Measurements from ENCODE around the gene RBM6.
"Not testable (repeated sequence)": the region's sequence is repeated elsewhere in the genome, so short reads cannot be mapped to it uniquely, and the experiment has no call there.

RBM6 gene

DNA sequence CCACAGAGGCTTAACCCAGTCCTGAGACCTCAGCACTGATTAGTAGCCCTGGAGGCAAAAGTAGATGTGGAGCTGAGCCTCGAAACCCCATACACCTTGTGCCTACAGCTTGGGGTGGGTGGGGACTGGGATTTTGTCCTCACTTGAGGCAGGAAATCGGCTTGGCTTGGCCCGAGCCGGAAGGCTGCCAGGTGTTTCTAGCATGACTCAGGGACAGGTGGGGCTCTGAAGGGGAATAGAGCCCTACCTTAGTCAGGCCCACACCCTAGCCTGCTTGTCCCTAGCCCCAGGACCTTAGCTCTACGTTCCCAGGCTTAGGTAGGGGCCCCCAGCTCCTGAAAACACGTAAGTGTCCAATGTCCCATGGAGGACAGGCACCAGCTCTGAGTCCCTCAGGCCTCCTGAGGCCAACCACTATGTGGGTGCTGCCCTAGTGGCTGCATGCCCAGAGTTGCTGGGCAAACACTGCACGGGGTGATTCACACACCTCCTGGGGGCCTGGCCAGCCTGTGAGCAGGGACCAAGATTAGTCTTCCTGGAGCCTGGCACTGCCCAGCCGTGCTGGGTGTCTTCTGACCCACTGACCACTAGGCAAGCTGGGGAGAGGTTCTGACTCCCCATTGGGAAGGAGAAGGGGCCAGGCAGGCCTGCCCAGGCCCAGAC lies 39.3 kb upstream of the RBM6 start:
- H3K9ac ChIP-seq = no peak overlapping the region
- no peak overlapping the region for H3K4me3 ChIP-seq (ENCODE audit: low read depth, low read length)
- H3K9me3 ChIP-seq (ENCODE audit: control insufficient read depth, low read length) = no peaks in the 10 kb centered on the region
- TF ChIP-seq, protein P1, sequence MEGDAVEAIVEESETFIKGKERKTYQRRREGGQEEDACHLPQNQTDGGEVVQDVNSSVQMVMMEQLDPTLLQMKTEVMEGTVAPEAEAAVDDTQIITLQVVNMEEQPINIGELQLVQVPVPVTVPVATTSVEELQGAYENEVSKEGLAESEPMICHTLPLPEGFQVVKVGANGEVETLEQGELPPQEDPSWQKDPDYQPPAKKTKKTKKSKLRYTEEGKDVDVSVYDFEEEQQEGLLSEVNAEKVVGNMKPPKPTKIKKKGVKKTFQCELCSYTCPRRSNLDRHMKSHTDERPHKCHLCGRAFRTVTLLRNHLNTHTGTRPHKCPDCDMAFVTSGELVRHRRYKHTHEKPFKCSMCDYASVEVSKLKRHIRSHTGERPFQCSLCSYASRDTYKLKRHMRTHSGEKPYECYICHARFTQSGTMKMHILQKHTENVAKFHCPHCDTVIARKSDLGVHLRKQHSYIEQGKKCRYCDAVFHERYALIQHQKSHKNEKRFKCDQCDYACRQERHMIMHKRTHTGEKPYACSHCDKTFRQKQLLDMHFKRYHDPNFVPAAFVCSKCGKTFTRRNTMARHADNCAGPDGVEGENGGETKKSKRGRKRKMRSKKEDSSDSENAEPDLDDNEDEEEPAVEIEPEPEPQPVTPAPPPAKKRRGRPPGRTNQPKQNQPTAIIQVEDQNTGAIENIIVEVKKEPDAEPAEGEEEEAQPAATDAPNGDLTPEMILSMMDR (IDR thresholded peaks at IDR 0.05) = no peak
- H3K4me2 ChIP-seq (ENCODE audit: low read length) = no peak overlapping the region
- no peak overlapping the region for H2AFZ ChIP-seq
- H3K4me1 ChIP-seq = no peaks in the 10 kb centered on the region
- no peaks in the 10 kb centered on the region for H3K79me2 ChIP-seq
- no peaks in the 10 kb centered on the region for H3K36me3 ChIP-seq (ENCODE audit: control insufficient read depth, insufficient read depth, low read length)
- H3K27me3 ChIP-seq (ENCODE audit: control insufficient read depth, insufficient read depth, low read length) = no peaks in the 10 kb centered on the region
- H3K27ac ChIP-seq = no peak overlapping the region

DNA sequence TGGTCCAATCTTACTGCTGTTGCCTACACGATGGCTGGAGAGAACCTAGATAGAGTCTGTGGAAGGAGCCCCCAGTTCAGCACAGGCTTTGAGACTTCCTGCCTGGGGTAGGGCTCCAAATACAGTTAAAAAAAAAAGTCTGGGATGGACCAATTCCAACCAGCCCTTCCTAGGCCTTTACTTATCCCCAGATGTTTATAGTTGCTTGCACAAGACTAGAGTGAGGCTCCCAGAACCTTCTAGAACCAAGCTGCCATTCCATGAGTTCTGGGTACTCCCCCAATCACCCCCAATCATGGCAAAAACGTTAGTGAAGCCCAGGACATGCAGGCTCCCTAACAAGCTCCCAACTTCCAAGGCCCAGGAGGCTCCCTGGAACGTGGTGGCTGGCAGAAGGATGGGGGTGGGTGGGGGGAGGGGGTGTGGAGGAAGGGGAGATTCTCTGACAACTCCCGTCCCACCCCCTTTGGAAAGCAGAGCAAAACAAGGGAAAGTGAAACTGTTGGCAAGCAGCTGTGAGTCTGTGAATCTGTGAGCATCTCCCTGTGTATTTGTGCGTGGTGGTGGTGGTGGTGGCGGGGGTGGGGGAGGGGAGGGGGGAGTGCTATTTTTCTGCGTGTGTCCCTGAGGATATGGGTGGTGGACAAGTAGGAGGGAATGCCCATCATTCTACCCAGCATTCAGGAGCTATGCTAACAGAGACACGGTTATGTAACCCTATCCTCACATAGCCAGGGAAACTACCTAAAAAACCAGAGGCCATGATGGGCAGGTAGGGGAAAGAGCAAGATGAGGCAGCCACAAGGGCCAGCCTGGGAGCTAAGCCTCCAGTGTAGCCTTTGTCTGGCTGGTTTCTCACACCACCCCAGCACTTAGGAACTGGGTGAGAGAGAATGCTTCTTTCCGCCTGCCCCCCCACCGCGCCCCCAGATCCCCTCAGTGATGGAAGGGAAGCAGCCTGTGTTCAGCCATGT lies 38.3 kb upstream of the RBM6 start:
- Histone ChIP-seq H3K9ac (no peak overlapping the region), H2AFZ (no peak overlapping the region), H3K27ac (no peak overlapping the region), H3K4me2 (ENCODE audit: low read length) (no peak overlapping the region), H3K79me2 (no peaks in the 10 kb centered on the region), H3K4me3 (ENCODE audit: low read depth, low read length) (no peak overlapping the region), H3K27me3 (ENCODE audit: control insufficient read depth, insufficient read depth, low read length) (no peaks in the 10 kb centered on the region), H3K9me3 (ENCODE audit: control insufficient read depth, low read length) (no peaks in the 10 kb centered on the region), H3K4me1 (peaks cover 9% of the 10 kb centered on the region), H3K36me3 (ENCODE audit: control insufficient read depth, insufficient read depth, low read length) (no peaks in the 10 kb centered on the region)
- TF ChIP-seq, protein P1 (IDR thresholded peaks at IDR 0.05) = no peak

DNA sequence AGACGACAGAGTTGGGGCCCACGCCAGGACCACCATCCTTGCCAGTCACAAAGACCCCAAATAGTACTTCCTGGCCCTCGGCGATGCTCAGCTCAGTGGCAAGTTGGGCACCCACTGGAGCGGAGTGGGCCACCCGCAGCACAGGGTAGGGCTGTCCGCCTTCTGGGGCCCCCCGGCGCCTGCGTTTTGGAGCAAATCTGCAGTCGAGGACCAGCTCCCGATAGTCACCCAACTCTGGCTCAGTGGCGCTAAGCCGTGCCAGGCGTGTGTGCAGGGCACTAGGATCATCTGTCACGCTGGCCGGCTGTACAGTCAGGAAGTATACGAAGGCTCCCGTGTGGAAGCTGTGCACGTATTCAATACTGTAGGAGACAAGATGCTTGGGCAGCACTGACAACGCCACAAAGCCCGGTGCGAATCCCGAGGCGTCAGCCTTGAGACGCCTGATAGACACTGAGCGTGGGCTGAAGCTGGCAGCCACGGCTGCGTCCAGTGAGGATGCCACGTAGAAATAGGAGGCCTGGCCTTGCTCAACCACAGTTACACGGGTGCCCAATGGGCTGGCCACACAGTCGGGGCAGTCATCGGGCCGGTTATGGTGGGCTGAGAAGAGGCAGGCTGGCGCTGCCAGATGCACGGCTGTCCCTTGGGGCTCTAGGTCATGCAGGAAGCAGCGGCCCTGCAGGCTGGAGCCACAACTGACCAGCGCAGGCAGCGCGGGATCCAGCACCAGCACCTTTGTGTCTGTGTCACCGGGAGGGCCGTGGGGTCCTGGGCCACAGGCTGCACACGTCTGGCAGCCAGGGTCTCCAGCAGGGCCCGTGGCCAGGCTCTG lies 37.2 kb upstream of the RBM6 start:
- H3K27me3 ChIP-seq (ENCODE audit: control insufficient read depth, insufficient read depth, low read length) = no peaks in the 10 kb centered on the region
- no peaks in the 10 kb centered on the region for H3K79me2 ChIP-seq
- TF ChIP-seq, protein P1 (IDR thresholded peaks at IDR 0.05) = no peak
- H3K36me3 ChIP-seq (ENCODE audit: control insufficient read depth, insufficient read depth, low read length) = no peaks in the 10 kb centered on the region
- no peak overlapping the region for H3K4me2 ChIP-seq (ENCODE audit: low read length)
- peaks cover 10% of the 10 kb centered on the region for H3K4me1 ChIP-seq
- no peak overlapping the region for H2AFZ ChIP-seq
- H3K9ac ChIP-seq = no peak overlapping the region
- H3K9me3 ChIP-seq (ENCODE audit: control insufficient read depth, low read length) = no peaks in the 10 kb centered on the region
- H3K4me3 ChIP-seq (ENCODE audit: low read depth, low read length) = no peak overlapping the region
- no peak overlapping the region for H3K27ac ChIP-seq

DNA sequence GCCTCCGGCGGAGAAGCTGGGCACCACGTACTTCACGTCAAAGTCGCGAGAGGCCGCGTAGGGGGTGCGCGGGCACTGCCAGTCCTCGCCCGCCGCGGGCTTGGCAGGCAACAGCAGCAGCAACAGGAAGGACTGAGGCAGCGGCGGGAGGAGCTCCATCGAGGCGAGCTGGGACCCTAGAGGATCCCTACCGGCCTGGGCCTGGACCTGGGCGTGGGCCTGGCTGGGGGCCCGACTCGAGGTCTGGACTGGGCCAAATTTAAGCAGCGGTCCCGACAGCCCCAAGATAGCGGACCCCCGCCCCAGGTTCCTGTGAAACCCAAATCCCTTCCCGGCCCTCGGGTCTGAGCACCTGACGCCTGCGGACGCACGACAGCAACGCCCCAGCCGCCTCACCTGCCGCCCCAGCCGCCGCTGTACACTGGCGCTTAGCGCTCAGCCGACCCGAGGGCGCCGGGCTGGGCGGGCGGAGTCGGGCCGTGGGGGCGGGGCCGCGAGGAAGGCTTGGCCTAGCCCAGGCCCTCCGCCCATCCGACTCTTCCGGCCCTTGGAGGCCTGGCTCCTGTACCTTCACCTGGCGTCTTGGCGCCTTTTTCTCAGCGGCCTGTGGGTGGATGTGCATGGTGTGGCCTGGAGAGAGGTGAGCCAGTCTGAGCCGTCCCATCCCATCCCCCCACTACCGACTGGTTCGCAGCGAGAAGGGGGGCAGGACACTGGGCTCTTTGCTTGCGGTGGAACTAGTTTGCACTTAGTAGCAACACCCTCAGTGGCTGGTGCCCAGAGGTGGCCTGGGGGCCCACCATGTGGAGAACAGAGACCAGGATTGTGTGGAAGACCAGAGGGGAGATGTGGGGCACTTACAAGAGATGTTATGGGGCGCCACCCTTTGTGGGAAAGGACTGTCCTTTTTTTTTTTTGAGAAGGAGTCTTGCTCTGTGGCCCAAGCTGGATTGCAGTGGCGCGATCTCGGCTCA lies 36.2 kb upstream of the RBM6 start, which contains the start of gene MST1R:
Gene MST1R (minus strand): TSS at position 423 of the 974 bp plus-strand sequence. CDS start 264 bp downstream, at position 159.
- Histone ChIP-seq H3K4me2 (ENCODE audit: low read length) (peak within 1 kb of the TSS; percentile 49), H3K4me3 (ENCODE audit: low read depth, low read length) (no peak within 1 kb of the TSS), H3K36me3 (ENCODE audit: control insufficient read depth, insufficient read depth, low read length) (no peaks in the 10 kb centered on the region), H3K9ac (no peak within 1 kb of the TSS), H3K27me3 (ENCODE audit: control insufficient read depth, insufficient read depth, low read length) (no peaks in the 10 kb centered on the region), H3K9me3 (ENCODE audit: control insufficient read depth, low read length) (no peaks in the 10 kb centered on the region), H3K4me1 (peaks cover 10% of the 10 kb centered on the region), H3K79me2 (no peaks in the 10 kb centered on the region), H3K27ac (no peak within 1 kb of the TSS), H2AFZ (peak within 1 kb of the TSS; percentile 48)
- TF ChIP-seq, protein P1 (IDR thresholded peaks at IDR 0.05) = no peak

DNA sequence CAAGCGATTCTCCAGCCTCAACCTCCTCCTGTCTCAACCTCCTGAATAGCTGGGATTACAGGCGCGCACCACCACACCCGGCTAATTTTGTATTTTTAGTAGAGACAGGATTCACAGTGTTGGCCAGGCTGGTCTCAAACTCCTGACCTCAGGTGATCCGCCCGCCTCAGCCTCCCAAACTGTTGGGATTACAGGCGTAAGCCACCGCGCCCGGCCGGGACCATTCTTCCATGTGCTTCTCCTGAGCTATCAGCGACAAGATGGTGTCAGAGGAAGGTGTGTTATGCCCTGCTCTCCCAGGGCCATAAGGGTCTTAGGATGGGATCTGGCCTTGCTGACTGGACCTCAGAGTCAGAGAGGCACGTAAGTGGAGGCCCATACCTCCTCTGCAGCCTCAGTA lies 35.5 kb upstream of the RBM6 start:
- H3K27ac ChIP-seq; H3K9me3 ChIP-seq (ENCODE audit: control insufficient read depth, low read length); H3K4me3 ChIP-seq (ENCODE audit: low read depth, low read length); H3K79me2 ChIP-seq; H2AFZ ChIP-seq; H3K36me3 ChIP-seq (ENCODE audit: control insufficient read depth, insufficient read depth, low read length); H3K27me3 ChIP-seq (ENCODE audit: control insufficient read depth, insufficient read depth, low read length); H3K9ac ChIP-seq; H3K4me2 ChIP-seq (ENCODE audit: low read length): not testable (repeated sequence)
- H3K4me1 ChIP-seq = peaks cover 10% of the 10 kb centered on the region
